Osteoblast (primary cell): Measurements from ENCODE around the gene RHBDL3. TPM values are rescaled to one million over a fixed set of nuclear protein-coding genes. Genes with fewer than 3 reads are reported as not detected.
A peak's percentile ranks its signal among the peaks of the same experiment; 100 is the strongest.

ENCODE experiments used
- DNase-seq: peaks from one replicate; pipeline ENCODE4 v3.0.0; 2011; ENCODE audit warnings: low spot score, mixed read lengths; ENCODE audit not compliant: insufficient read length; ENCODE audit errors: missing footprints
- H2AFZ ChIP-seq: 2 replicates; pipeline ENCODE4 v1.6.0; 2011; ENCODE audit warnings: mild to moderate bottlenecking, low read length
- H3K27ac ChIP-seq: 2 replicates; pipeline ENCODE4 v1.5.1; 2011; ENCODE audit warnings: mild to moderate bottlenecking, low read depth, low read length, moderate library complexity
- H3K27me3 ChIP-seq: 2 replicates; pipeline ENCODE4 v1.6.0; 2012; ENCODE audit warnings: mild to moderate bottlenecking, control low read depth, inconsistent platforms, low read length, moderate library complexity; ENCODE audit not compliant: insufficient read depth
- H3K36me3 ChIP-seq: 2 replicates; pipeline ENCODE4 v1.5.1; 2011; ENCODE audit warnings: mild to moderate bottlenecking, low read length, control low read depth, moderate library complexity; ENCODE audit not compliant: insufficient read depth
- H3K4me1 ChIP-seq: 2 replicates; pipeline ENCODE4 v1.5.1; 2011; ENCODE audit warnings: mild to moderate bottlenecking, low read length, control low read depth, moderate library complexity; ENCODE audit not compliant: insufficient read depth
- H3K4me2 ChIP-seq: 2 replicates; pipeline ENCODE4 v1.6.0; 2011; ENCODE audit warnings: mild to moderate bottlenecking, low read length; ENCODE audit not compliant: insufficient read depth
- H3K4me3 ChIP-seq: fragments of 200-600 bp; sonication (generic); 3 replicates; pipeline ENCODE4 v1.5.1; 2012; ENCODE audit warnings: mild to moderate bottlenecking, low read length, inconsistent platforms; ENCODE audit not compliant: insufficient read depth
- H3K79me2 ChIP-seq: 2 replicates; pipeline ENCODE4 v1.6.0; 2012; ENCODE audit warnings: mild to moderate bottlenecking, low read length, control low read depth, inconsistent platforms; ENCODE audit not compliant: insufficient read depth
- H3K9me3 ChIP-seq: 2 replicates; pipeline ENCODE4 v1.5.1; 2011; ENCODE audit warnings: low read depth, low read length, control low read depth
- H4K20me1 ChIP-seq: 2 replicates; pipeline ENCODE4 v1.6.0; 2012; ENCODE audit warnings: mild to moderate bottlenecking, low read length, control low read depth; ENCODE audit not compliant: insufficient read depth
- CTCF ChIP-seq: IDR thresholded peaks from 2 replicates; pipeline ENCODE4 v1.5.1; 2011; ENCODE audit warnings: mild to moderate bottlenecking, low read depth, low read length, moderate library complexity; ENCODE audit errors: extremely low read depth
- total RNA-seq: library from RNA; depleted of rRNA; stranded (reverse); fragments of >200 nt; gene quantifications from 2 replicates; pipeline ENCODE4 v1.2.3, GENCODE V29; 2012

Gene RHBDL3
- total RNA-seq, 1 donor, result under 0.01 TPM

GRCh38 chr17:32298298-32298697, 32.7 kb downstream of the RHBDL3 start:
- DNase-seq, result peak; percentile 54
- Histone ChIP-seq H3K4me1 (no peaks in the 10 kb centered on the region), H3K4me3 (no peak overlapping the region), H2AFZ (no peak overlapping the region), H3K79me2 (no peaks in the 10 kb centered on the region), H3K36me3 (no peaks in the 10 kb centered on the region), H3K27me3 (peaks cover 5% of the 10 kb centered on the region), H4K20me1 (no peaks in the 10 kb centered on the region), H3K9me3 (no peaks in the 10 kb centered on the region), H3K4me2 (no peak overlapping the region), H3K27ac (no peak overlapping the region)
- TF ChIP-seq CTCF, result no peak

GRCh38 chr17:32298721-32299579, 33.3 kb downstream of the RHBDL3 start:
- Histone ChIP-seq H3K79me2 (no peaks in the 10 kb centered on the region), H3K36me3 (no peaks in the 10 kb centered on the region), H3K4me1 (no peaks in the 10 kb centered on the region), H3K4me2 (no peak overlapping the region), H3K4me3 (no peak overlapping the region), H3K27me3 (peaks cover 5% of the 10 kb centered on the region), H3K9me3 (no peaks in the 10 kb centered on the region), H2AFZ (no peak overlapping the region), H4K20me1 (no peaks in the 10 kb centered on the region), H3K27ac (no peak overlapping the region)
- no peak for TF ChIP-seq CTCF
- DNase-seq, result peak; percentile 78

- H3K27ac ChIP-seq, result no peak overlapping the region
These were observed 34.0 kb downstream of the RHBDL3 start for GRCh38 chr17:32299580-32300164.

More at GRCh38 chr17:32299580-32300164, 34.0 kb downstream of the RHBDL3 start:
- H4K20me1 ChIP-seq, result no peaks in the 10 kb centered on the region
- no peak overlapping the region for H3K4me2 ChIP-seq
- peaks cover 5% of the 10 kb centered on the region for H3K27me3 ChIP-seq
- no peaks in the 10 kb centered on the region for H3K9me3 ChIP-seq
- TF ChIP-seq CTCF, result no peak
- H3K36me3 ChIP-seq, result no peaks in the 10 kb centered on the region
- no peaks in the 10 kb centered on the region for H3K4me1 ChIP-seq
- no peak overlapping the region for H3K4me3 ChIP-seq
- DNase-seq, result no peak
- H2AFZ ChIP-seq, result no peak overlapping the region
- H3K79me2 ChIP-seq, result no peaks in the 10 kb centered on the region
